ENCODE data around the gene STAM2. TPM values are rescaled to one million over a fixed set of nuclear protein-coding genes. Genes with fewer than 3 reads are reported as not detected.
"Not testable (repeated sequence)": the region's sequence is repeated elsewhere in the genome, so short reads cannot be mapped to it uniquely, and the experiment has no call there.

Gene STAM2
- polyA plus RNA-seq, 2 of the 4 experiments (the other 2 are of a cell fraction), result 13.8 to 34.5 TPM

DNA sequence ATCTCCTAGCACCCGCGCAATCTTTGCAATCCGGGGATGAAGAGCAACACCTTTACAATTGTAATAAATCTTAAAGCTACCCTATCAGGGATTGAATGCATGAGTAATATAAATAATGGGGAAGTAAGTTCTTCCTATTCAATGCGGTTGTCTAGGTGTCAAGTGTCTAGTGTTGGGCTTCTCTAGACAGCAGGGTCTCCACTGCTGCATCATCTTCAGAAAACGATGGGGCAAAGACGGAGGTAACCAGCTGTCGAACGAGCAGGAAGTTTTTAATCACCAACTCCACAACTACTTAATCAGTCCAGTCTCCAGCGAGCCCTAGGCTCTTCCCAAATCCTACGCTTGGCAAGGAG, 573 bp downstream of the STAM2 start (continued):
- TF ChIP-seq FOSL2 (IDR thresholded peaks at IDR 0.05) (no peak), FOSL2 (CRISPR knock-in tag; IDR thresholded peaks at IDR 0.05) (no peak), CHD4 (IDR thresholded peaks at IDR 0.05; ENCODE audit: borderline replicate concordance) (no peak)

DNA sequence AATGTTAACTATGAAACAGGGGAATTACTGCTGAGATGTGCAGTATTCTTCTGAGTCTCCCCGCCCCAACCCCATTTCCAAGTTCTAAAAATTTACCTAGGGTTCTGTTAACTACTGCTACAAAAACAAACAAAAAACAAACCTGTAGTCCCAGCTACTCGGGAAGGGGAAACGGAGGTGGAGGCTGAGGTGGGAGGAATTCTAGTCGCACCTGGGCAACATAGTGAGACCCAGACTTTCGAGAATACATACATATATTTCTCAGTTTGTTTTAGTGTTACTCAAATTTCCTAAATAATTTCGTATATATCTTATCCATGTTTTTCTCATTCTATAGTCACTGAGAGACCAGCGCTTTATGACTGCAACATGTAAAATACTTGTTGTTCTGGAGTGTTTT, 989 bp downstream of the STAM2 start:
- 10% methylated on average over 7 of the region's 7 CpGs for WGBS (ENCODE audit: missing lambda C conversion rate)
- H3K9me3 ChIP-seq, result no peaks in the 10 kb centered on the region
- ATAC-seq (no peak), DNase-seq (ENCODE audit: low read depth in 1 of 2, low spot score in 1 of 2) (no peak), FAIRE-seq (no peak)
- H3K4me1 ChIP-seq, result peaks cover 37% of the 10 kb centered on the region
- peak overlapping the region; percentile 94 to 97 for H3K27ac ChIP-seq
- CTCF ChIA-PET, result interaction anchor here (0.5 to 3.1 kb wide), 7 partner anchors 137 to 542 kb away, joined by 3 to 24 read pairs (median 11); partner anchors contain the start of gene PRPF40A
- H3K4me3 ChIP-seq, result peak overlapping the region; percentile 64
- peak overlapping the region; percentile 76 for H3K4me2 ChIP-seq
- TF ChIP-seq HOXA7 (CRISPR knock-in tag; IDR thresholded peaks at IDR 0.05), result no peak
- TF ChIP-seq CHD2 (IDR thresholded peaks at IDR 0.05; ENCODE audit: low read length, partially characterized antibody), result no peak
- TF ChIP-seq FOXS1 (CRISPR knock-in tag; IDR thresholded peaks at IDR 0.05), result no peak
- TF ChIP-seq CEBPB (IDR thresholded peaks at IDR 0.05), result no peak
- TF ChIP-seq FOSL2 (IDR thresholded peaks at IDR 0.05), result no peak
- TF ChIP-seq FOSL2 (CRISPR knock-in tag; IDR thresholded peaks at IDR 0.05), result no peak
- no peak for TF ChIP-seq ZSCAN20 (CRISPR knock-in tag; IDR thresholded peaks at IDR 0.05)
- TF ChIP-seq RCOR1 (IDR thresholded peaks at IDR 0.05; ENCODE audit: low read depth, low read length), result no peak
- no peak for TF ChIP-seq POLR2A (IDR thresholded peaks at IDR 0.05; ENCODE audit: low read length)
- TF ChIP-seq CBX8 (IDR thresholded peaks at IDR 0.05), result no peak
- no peak for TF ChIP-seq GATA3 (IDR thresholded peaks at IDR 0.05; ENCODE audit: borderline replicate concordance)
- TF ChIP-seq PHF8 (IDR thresholded peaks at IDR 0.05; ENCODE audit: borderline replicate concordance, low read depth), result no peak
- no peak for TF ChIP-seq NR3C1 (IDR thresholded peaks at IDR 0.05)
- TF ChIP-seq EP300 (IDR thresholded peaks at IDR 0.05), result no peak
- TF ChIP-seq MAFK (IDR thresholded peaks at IDR 0.05; ENCODE audit: partially characterized antibody), result no peak
- POLR2A ChIA-PET, result no interaction called here

GRCh38 chr2:152173831-152174230, 1.7 kb downstream of the STAM2 start:
- Histone ChIP-seq H3K27ac (peak overlapping the region in 1 of 2 experiments; percentile 94; a peak in 3 of 6 replicates), H3K4me1 (peaks cover 44% of the 10 kb centered on the region), H3K4me3 (peak overlapping the region; percentile 64; the same call in 1 of the 3 replicates), H3K9me3 (no peaks in the 10 kb centered on the region), H3K4me2 (peak overlapping the region; percentile 76)
- POLR2A ChIA-PET, result no interaction called here
- DNase-seq (ENCODE audit: low read depth in 1 of 2, low spot score in 1 of 2), result no peak
- WGBS (ENCODE audit: missing lambda C conversion rate), result 18% methylated on average over 2 of the region's 2 CpGs
- FAIRE-seq, result no peak
- CTCF ChIA-PET, result no interaction called here
- no peak for TF ChIP-seq NPAS2 (CRISPR knock-in tag; IDR thresholded peaks at IDR 0.05; ENCODE audit: borderline replicate concordance)
- TF ChIP-seq CBX2 (IDR thresholded peaks at IDR 0.05; ENCODE audit: borderline replicate concordance, low read depth), result no peak
- TF ChIP-seq, protein P1, sequence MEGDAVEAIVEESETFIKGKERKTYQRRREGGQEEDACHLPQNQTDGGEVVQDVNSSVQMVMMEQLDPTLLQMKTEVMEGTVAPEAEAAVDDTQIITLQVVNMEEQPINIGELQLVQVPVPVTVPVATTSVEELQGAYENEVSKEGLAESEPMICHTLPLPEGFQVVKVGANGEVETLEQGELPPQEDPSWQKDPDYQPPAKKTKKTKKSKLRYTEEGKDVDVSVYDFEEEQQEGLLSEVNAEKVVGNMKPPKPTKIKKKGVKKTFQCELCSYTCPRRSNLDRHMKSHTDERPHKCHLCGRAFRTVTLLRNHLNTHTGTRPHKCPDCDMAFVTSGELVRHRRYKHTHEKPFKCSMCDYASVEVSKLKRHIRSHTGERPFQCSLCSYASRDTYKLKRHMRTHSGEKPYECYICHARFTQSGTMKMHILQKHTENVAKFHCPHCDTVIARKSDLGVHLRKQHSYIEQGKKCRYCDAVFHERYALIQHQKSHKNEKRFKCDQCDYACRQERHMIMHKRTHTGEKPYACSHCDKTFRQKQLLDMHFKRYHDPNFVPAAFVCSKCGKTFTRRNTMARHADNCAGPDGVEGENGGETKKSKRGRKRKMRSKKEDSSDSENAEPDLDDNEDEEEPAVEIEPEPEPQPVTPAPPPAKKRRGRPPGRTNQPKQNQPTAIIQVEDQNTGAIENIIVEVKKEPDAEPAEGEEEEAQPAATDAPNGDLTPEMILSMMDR (IDR thresholded peaks at IDR 0.05), result no peak
- TF ChIP-seq HEYL (CRISPR knock-in tag; IDR thresholded peaks at IDR 0.05), result no peak
- TF ChIP-seq HOXB13 (CRISPR knock-in tag; IDR thresholded peaks at IDR 0.05; ENCODE audit: low read depth), result no peak
- TF ChIP-seq FOXS1 (CRISPR knock-in tag; IDR thresholded peaks at IDR 0.05), result no peak
- TF ChIP-seq CHD4 (IDR thresholded peaks at IDR 0.05; ENCODE audit: borderline replicate concordance), result no peak
- TF ChIP-seq RCOR1 (IDR thresholded peaks at IDR 0.05; ENCODE audit: low read depth, low read length), result no peak
- TF ChIP-seq POLR2A (IDR thresholded peaks at IDR 0.05; ENCODE audit: low read length), result no peak
- no peak for TF ChIP-seq JUNB (IDR thresholded peaks at IDR 0.05)
- TF ChIP-seq NFE2L2 (conservative IDR thresholded peaks at IDR 0.05; ENCODE audit: low read length), result no peak
- no peak for TF ChIP-seq CEBPB (IDR thresholded peaks at IDR 0.05)
- TF ChIP-seq MYC (IDR thresholded peaks at IDR 0.05; ENCODE audit: borderline replicate concordance, low read length), result no peak
- TF ChIP-seq PBX3 (IDR thresholded peaks at IDR 0.05), result no peak
- no peak for TF ChIP-seq MAZ (IDR thresholded peaks at IDR 0.05; ENCODE audit: borderline replicate concordance, low read depth, low read length)
- no peak for TF ChIP-seq RAD21 (conservative IDR thresholded peaks at IDR 0.05 in 1 of 2, IDR thresholded peaks at IDR 0.05 in 1 of 2)
- no peak for ATAC-seq

- WGBS (ENCODE audit: missing lambda C conversion rate), result 79% methylated on average over 5 of the region's 5 CpGs
- ATAC-seq, FAIRE-seq, POLR2A ChIA-PET, H3K9me3 ChIP-seq: not testable (repeated sequence)
- CTCF ChIA-PET, result interaction anchor here (0.6 to 6.4 kb wide), 3 partner anchors 16 to 463 kb away, joined by 3 to 41 read pairs (median 8); no protein-coding TSS in a partner anchor
- Histone ChIP-seq H3K27ac (peak overlapping the region; percentile 68 to 81), H3K4me1 (peaks cover 57% of the 10 kb centered on the region), H3K4me3 (peak overlapping the region; percentile 22; the same call in 1 of the 3 replicates), H3K4me2 (peak overlapping the region; percentile 71)
- DNase-seq (ENCODE audit: low read depth in 1 of 2, low spot score in 1 of 2), result peak in 1 of 2 experiments; percentile 59
These were observed 3.3 kb downstream of the STAM2 start for GRCh38 chr2:152172201-152172785.
